Hepatocyte (in vitro differentiated cells): Measurements from ENCODE around the gene SLC12A7. TPM values are rescaled to one million over a fixed set of nuclear protein-coding genes. Genes with fewer than 3 reads are reported as not detected.

ENCODE experiments used
- DNase-seq: peaks from one replicate; pipeline ENCODE4 v3.0.0-alpha.2; 2016; ENCODE audit warnings: low spot score
- H2AFZ ChIP-seq: fragments of 200-600 bp; sonication (generic); 2 replicates; pipeline ENCODE4 v1.6.0; 2016; ENCODE audit warnings: antibody characterized with exemption, mild to moderate bottlenecking
- H3K27ac ChIP-seq: fragments of 200-600 bp; sonication (generic); 2 replicates; pipeline ENCODE4 v1.5.1; 2016; ENCODE audit warnings: mild to moderate bottlenecking
- H3K27me3 ChIP-seq: fragments of 200-600 bp; sonication (generic); 2 replicates; pipeline ENCODE4 v1.6.1; 2016
- H3K36me3 ChIP-seq: fragments of 200-600 bp; sonication (generic); replicated peaks from 2 replicates; pipeline ENCODE4 v1.5.1; 2016; ENCODE audit warnings: low read depth; ENCODE audit not compliant: insufficient read depth
- H3K4me1 ChIP-seq: fragments of 200-600 bp; sonication (generic); 2 replicates; pipeline ENCODE4 v1.5.1; 2016; ENCODE audit warnings: mild to moderate bottlenecking, moderate library complexity; ENCODE audit not compliant: insufficient read depth
- H3K4me2 ChIP-seq: fragments of 200-600 bp; sonication (generic); 2 replicates; pipeline ENCODE4 v1.6.0; 2016
- H3K4me3 ChIP-seq: fragments of 200-600 bp; sonication (generic); 2 replicates; pipeline ENCODE4 v1.5.1; 2016; ENCODE audit warnings: mild to moderate bottlenecking
- H3K79me2 ChIP-seq: fragments of 200-600 bp; sonication (generic); 2 replicates; pipeline ENCODE4 v1.6.0; 2017; ENCODE audit warnings: mild to moderate bottlenecking
- H3K9me2 ChIP-seq: fragments of 200-600 bp; sonication (generic); replicated peaks from 2 replicates; pipeline ENCODE4 v1.6.0; 2017; ENCODE audit warnings: mild to moderate bottlenecking; ENCODE audit not compliant: insufficient read depth
- H3K9me3 ChIP-seq: fragments of 200-600 bp; sonication (generic); 2 replicates; pipeline ENCODE4 v1.5.1; 2016; ENCODE audit warnings: low read depth, mild to moderate bottlenecking
- H4K20me1 ChIP-seq: fragments of 200-600 bp; sonication (generic); 2 replicates; pipeline ENCODE4 v1.6.0; 2016; ENCODE audit warnings: mild to moderate bottlenecking; ENCODE audit not compliant: insufficient read depth, poor library complexity, severe bottlenecking
- EZH2 ChIP-seq: fragments of 200-600 bp; sonication (generic); IDR thresholded peaks from 2 replicates; pipeline ENCODE4 v1.6.1; 2016; ENCODE audit warnings: antibody characterized with exemption, mild to moderate bottlenecking, borderline replicate concordance
- EZH2phosphoT487 ChIP-seq: fragments of 200-600 bp; sonication (generic); IDR thresholded peaks from one replicate; pipeline ENCODE4 v1.6.1; 2018; ENCODE audit warnings: antibody characterized with exemption, mild to moderate bottlenecking, low read depth, moderate library complexity; ENCODE audit not compliant: unreplicated experiment, severe bottlenecking
- WGBS: methylation state at CpG from one replicate; pipeline ENCODE4 v1.1.6; 2016; ENCODE audit warnings: low lambda C conversion rate; ENCODE audit errors: missing lambda C conversion rate; 5-methylcytosine and 5-hydroxymethylcytosine counted together
- polyA plus RNA-seq: library from polyadenylated mRNA; unstranded; fragments of >200 nt; fragmentation: Nextera tagmentation; extraction: Ambion mirVana; gene quantifications from 2 replicates; pipeline ENCODE4 v1.2.1, GENCODE V29; 2016
- total RNA-seq: library from RNA; depleted of rRNA; stranded (reverse); fragments of >200 nt; gene quantifications from 2 replicates; pipeline ENCODE4 v1.2.3, GENCODE V29; 2014
- TF ChIP-seq, protein P1 (sequence below): fragments of 200-600 bp; sonication (generic); IDR thresholded peaks from 2 replicates; pipeline ENCODE4 v1.5.1; 2016; ENCODE audit warnings: antibody characterized with exemption, mild to moderate bottlenecking; ENCODE audit not compliant: poor library complexity

The SLC12A7 gene
- total and polyA plus RNA-seq, 2 experiments from 2014 or later: 30.2 to 34.3 TPM

DNA sequence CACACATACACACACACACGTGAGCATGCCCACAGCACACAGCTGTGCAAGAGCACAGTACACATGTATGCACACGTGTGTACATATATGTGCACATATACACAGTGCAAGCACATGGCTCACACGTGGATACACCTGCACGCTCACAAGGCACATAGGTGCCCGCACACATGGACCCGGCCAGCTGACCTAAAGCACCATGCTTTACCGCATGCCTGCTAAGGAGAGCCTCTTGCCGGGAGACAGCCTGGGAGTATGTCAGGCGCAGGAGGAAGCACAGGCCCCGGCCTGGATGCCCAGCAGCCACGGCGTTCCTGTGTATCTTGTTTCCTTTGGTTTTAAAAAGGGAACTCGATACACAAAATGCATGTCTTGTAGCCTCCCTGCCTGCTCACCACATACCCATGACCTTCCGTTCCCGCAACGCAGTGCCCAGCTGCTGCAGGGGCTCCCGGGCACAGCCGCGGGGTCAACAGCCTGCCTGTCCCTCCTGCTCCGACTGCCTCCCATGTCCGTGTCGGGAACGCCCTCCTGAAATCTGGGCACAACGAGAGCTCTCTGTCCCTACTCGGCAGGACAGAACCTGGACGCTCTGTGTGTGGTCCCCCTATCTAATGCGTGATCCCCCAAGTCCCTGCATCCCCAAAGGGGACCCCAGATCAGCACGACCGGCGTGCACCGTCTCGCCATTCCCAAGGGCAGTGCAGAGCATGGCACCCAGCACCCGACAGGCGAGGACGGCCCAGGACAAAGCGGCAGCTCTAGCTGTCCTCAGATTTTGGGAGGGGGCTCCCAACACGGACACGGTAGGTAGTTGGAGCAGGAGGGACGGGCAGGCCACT, 3.6 kb downstream of the SLC12A7 start:
- Histone ChIP-seq H3K27ac (peak overlapping the region; percentile 98), H3K9me3 (no peaks in the 10 kb centered on the region), H4K20me1 (peaks cover 1% of the 10 kb centered on the region), H3K4me1 (peaks cover 50% of the 10 kb centered on the region), H3K4me3 (no peak overlapping the region), H3K9me2 (no peaks in the 10 kb centered on the region), H3K36me3 (no peaks in the 10 kb centered on the region), H3K79me2 (peaks cover 67% of the 10 kb centered on the region), H3K4me2 (no peak overlapping the region), H3K27me3 (no peaks in the 10 kb centered on the region), H2AFZ (no peak overlapping the region)
- DNase-seq: no peak
- 89% methylated on average over 38 of the region's 39 CpGs for WGBS
- no peak for TF ChIP-seq EZH2phosphoT487
- TF ChIP-seq EZH2: no peak
- TF ChIP-seq, protein P1, sequence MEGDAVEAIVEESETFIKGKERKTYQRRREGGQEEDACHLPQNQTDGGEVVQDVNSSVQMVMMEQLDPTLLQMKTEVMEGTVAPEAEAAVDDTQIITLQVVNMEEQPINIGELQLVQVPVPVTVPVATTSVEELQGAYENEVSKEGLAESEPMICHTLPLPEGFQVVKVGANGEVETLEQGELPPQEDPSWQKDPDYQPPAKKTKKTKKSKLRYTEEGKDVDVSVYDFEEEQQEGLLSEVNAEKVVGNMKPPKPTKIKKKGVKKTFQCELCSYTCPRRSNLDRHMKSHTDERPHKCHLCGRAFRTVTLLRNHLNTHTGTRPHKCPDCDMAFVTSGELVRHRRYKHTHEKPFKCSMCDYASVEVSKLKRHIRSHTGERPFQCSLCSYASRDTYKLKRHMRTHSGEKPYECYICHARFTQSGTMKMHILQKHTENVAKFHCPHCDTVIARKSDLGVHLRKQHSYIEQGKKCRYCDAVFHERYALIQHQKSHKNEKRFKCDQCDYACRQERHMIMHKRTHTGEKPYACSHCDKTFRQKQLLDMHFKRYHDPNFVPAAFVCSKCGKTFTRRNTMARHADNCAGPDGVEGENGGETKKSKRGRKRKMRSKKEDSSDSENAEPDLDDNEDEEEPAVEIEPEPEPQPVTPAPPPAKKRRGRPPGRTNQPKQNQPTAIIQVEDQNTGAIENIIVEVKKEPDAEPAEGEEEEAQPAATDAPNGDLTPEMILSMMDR: no peak

DNA sequence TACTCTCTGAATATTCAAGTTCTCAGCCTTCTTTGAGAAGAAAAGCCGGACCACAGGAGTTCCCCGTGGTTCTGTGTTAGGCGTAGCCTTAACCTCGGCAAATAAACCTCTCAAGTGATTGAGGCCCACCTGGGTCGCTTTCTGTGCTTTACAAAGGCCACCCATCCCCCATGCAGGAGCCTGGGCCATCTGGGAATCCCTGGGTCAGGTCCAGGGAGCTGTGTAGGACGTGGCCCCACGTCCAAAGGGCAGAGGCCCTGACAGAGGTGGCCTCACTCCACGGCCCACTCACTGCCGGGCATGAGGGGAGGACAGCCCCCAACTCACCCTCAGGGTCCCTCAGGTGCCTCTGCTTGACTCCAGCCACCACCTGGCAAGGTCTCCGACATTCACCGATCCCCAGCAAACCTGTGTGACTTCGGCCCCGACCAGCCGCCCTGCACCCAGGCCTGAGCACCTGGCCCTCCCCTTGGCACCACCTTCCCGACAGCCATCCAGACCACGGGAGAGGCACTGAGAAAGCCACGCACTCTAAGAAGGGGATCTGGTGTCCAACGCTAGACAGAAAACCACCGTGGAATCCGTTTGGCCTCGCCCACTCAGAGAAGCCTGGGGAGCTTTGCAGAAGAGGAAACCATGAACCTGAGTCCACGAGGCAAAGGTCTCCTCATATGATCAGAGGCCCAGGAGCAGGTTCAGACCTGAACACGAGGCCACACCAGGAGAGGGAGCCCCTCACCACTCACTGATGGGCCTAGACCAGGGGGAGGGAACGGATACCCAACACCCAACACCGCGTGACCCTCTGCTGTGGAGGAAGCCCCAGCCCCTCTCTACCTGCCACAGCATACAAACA, 4.5 kb downstream of the SLC12A7 start:
- H3K4me2 ChIP-seq: peak overlapping the region; percentile 63
- no peaks in the 10 kb centered on the region for H3K36me3 ChIP-seq
- no peaks in the 10 kb centered on the region for H3K9me2 ChIP-seq
- H3K27ac ChIP-seq: peak overlapping the region; percentile 98
- H3K79me2 ChIP-seq: peaks cover 75% of the 10 kb centered on the region
- H4K20me1 ChIP-seq: peaks cover 8% of the 10 kb centered on the region
- H3K9me3 ChIP-seq: no peaks in the 10 kb centered on the region
- H3K4me3 ChIP-seq: no peak overlapping the region
- no peak overlapping the region for H2AFZ ChIP-seq
- H3K27me3 ChIP-seq: no peaks in the 10 kb centered on the region
- H3K4me1 ChIP-seq: peaks cover 59% of the 10 kb centered on the region
- TF ChIP-seq EZH2 (no peak), EZH2phosphoT487 (no peak)
- TF ChIP-seq, protein P1: no peak
- WGBS: 61% methylated on average over 26 of the region's 26 CpGs
- peak; percentile 65 for DNase-seq

DNA sequence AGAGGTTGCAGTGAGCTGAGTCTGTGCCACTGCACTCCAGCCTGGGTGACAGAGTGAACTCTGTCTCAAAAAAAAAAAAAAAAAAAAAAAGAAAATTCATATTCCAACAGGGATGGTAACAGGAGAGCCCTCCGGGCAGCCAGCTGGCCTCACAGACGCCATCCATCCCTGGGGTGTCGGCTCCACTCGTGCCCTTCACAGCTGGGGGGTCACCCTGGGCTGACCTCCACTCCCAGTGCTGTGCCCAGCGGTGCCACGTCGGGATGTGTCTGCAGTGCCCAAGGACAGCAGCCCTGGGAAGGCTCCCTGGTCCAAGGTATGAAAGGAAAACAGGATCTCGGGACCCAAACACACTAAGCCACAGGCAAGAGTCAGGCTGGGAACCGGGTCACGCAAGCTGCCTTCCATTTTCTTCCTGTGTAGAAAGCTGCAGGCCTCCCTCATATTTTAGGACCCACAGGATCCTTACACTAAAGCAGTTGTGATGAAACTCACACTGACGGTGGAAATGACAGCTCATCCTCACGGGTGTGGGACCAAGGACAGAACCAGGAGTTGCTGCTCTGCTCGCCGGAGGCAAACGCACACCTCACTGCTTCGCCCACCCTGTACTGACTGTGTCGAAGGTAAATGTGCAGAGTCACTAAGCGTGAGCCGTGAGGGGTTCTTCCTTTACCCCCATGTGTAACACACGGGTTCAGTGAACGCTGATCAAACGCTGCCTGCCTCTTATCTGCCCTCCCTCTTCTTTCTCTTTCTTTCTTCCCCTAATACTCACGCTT, 5.3 kb downstream of the SLC12A7 start:
- Histone ChIP-seq H3K27me3 (no peaks in the 10 kb centered on the region), H3K4me2 (peak overlapping the region; percentile 63), H3K27ac (peak overlapping the region; percentile 98), H3K4me1 (peaks cover 67% of the 10 kb centered on the region), H3K9me3 (no peaks in the 10 kb centered on the region), H3K36me3 (no peaks in the 10 kb centered on the region), H3K9me2 (no peaks in the 10 kb centered on the region), H3K79me2 (peaks cover 82% of the 10 kb centered on the region), H4K20me1 (peaks cover 12% of the 10 kb centered on the region), H2AFZ (no peak overlapping the region), H3K4me3 (no peak overlapping the region)
- WGBS: 72% methylated on average over 23 of the region's 23 CpGs
- no peak for TF ChIP-seq EZH2
- TF ChIP-seq, protein P1: no peak
- no peak for TF ChIP-seq EZH2phosphoT487
- DNase-seq: peak; percentile 54
